Testis (tissue), 3 donors: ENCODE results near the gene PRKAG2. TPM values are rescaled to one million over a fixed set of nuclear protein-coding genes. Genes with fewer than 3 reads are reported as not detected.

ENCODE experiments used
- DNase-seq: peaks from one replicate; pipeline ENCODE4 v3.0.0-alpha.2; 2019
- H3K27ac ChIP-seq, 2 donors: fragments of 200-600 bp; sonication (generic); one replicate each; pipeline ENCODE4 v1.5.1; 2019
- H3K27me3 ChIP-seq: fragments of 200-600 bp; sonication (generic); one replicate; pipeline ENCODE4 v1.5.1; 2019
- H3K36me3 ChIP-seq: fragments of 200-600 bp; sonication (generic); one replicate; pipeline ENCODE4 v1.5.1; 2017; ENCODE audit warnings: low read depth; ENCODE audit errors: missing control alignments
- H3K4me1 ChIP-seq: fragments of 200-600 bp; sonication (generic); one replicate; pipeline ENCODE4 v1.5.1; 2019
- H3K4me3 ChIP-seq, 2 donors: fragments of 200-600 bp; sonication (generic); one replicate each; pipeline ENCODE4 v1.5.1; 2017 to 2019
- H3K9me3 ChIP-seq: fragments of 200-600 bp; sonication (generic); one replicate; pipeline ENCODE4 v1.5.1; 2017
- POLR2A ChIP-seq: fragments of 450-650 bp; IDR thresholded peaks from one replicate; pipeline ENCODE4 v1.6.1; 2017; ENCODE audit warnings: antibody characterized with exemption, mild to moderate bottlenecking, moderate library complexity
- WGBS, 2 donors: methylation state at CpG; one replicate each; pipeline ENCODE4 v1.1.5; 2018; 5-methylcytosine and 5-hydroxymethylcytosine counted together
- intact Hi-C: fragments of 100-400 bp; cut with DNase I; formaldehyde crosslinking; loops from one replicate; pipeline ENCODE4 v1.15.1; 2023; ENCODE audit warnings: low total_unique reads
- polyA plus RNA-seq: library from polyadenylated mRNA; stranded (reverse); fragments of 350-450 nt; fragmentation: Illumina TruSeq; extraction: RNeasy Lipid Tissue Mini Kit (QIAGEN cat#74804); gene quantifications from one replicate; pipeline ENCODE4 v1.2.3, GENCODE V29; 2014; ENCODE audit warnings: low read depth, low replicate concordance; ENCODE audit not compliant: insufficient read depth
- total RNA-seq, 2 donors: library from RNA; depleted of rRNA; stranded (reverse); fragments of >200 nt; gene quantifications; one replicate each; pipeline ENCODE4 v1.2.3, GENCODE V29; 2016
- TF ChIP-seq, protein P1 (sequence below), 3 experiments: fragments of 450-650 bp in 2 of 3; fragments of 200-600 bp in 1 of 3; sonication (generic) in 1 of 3; IDR thresholded peaks; one replicate each; pipeline ENCODE4 v1.5.1; 2016 to 2019; ENCODE audit warnings: antibody characterized with exemption in 3 of 3, mild to moderate bottlenecking in 2 of 3, moderate library complexity in 1 of 3

PRKAG2 gene
- total and polyA plus RNA-seq, 3 donors from 2014 or later, result 27.9 to 28.7 (median 28.6) TPM

DNA sequence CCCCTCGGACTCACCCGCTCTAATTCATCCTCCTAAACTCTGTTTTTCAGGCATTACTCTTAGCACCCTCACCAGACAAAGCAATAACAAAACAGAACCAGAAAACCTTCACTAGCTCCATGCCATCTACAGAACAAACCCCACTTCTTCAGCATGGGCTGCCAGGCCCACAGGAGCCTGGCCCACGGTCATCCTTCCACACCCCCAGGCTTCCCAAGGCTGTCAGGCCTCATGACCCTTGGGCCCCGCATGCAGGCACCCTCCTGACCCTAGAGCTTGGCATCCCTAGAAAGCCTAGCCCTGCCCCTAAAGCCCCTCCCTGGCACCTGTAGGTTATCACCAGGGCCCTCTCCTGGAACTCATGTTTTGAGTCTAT is 59.6 kb downstream of the PRKAG2 start:
- H3K27me3 ChIP-seq, result no peaks in the 10 kb centered on the region
- no peak overlapping the region for H3K4me3 ChIP-seq
- H3K4me1 ChIP-seq, result no peaks in the 10 kb centered on the region
- no peaks in the 10 kb centered on the region for H3K9me3 ChIP-seq
- intact Hi-C loops, result no loop called here
- TF ChIP-seq, protein P1, sequence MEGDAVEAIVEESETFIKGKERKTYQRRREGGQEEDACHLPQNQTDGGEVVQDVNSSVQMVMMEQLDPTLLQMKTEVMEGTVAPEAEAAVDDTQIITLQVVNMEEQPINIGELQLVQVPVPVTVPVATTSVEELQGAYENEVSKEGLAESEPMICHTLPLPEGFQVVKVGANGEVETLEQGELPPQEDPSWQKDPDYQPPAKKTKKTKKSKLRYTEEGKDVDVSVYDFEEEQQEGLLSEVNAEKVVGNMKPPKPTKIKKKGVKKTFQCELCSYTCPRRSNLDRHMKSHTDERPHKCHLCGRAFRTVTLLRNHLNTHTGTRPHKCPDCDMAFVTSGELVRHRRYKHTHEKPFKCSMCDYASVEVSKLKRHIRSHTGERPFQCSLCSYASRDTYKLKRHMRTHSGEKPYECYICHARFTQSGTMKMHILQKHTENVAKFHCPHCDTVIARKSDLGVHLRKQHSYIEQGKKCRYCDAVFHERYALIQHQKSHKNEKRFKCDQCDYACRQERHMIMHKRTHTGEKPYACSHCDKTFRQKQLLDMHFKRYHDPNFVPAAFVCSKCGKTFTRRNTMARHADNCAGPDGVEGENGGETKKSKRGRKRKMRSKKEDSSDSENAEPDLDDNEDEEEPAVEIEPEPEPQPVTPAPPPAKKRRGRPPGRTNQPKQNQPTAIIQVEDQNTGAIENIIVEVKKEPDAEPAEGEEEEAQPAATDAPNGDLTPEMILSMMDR (IDR thresholded peaks at IDR 0.05), result no peak
- TF ChIP-seq POLR2A, result no peak
- H3K27ac ChIP-seq, result no peak overlapping the region
- WGBS, 2 donors, result 94 to 96% methylated on average over 4 of the region's 4 CpGs
- no peak for DNase-seq
- H3K36me3 ChIP-seq, result no peaks in the 10 kb centered on the region

DNA sequence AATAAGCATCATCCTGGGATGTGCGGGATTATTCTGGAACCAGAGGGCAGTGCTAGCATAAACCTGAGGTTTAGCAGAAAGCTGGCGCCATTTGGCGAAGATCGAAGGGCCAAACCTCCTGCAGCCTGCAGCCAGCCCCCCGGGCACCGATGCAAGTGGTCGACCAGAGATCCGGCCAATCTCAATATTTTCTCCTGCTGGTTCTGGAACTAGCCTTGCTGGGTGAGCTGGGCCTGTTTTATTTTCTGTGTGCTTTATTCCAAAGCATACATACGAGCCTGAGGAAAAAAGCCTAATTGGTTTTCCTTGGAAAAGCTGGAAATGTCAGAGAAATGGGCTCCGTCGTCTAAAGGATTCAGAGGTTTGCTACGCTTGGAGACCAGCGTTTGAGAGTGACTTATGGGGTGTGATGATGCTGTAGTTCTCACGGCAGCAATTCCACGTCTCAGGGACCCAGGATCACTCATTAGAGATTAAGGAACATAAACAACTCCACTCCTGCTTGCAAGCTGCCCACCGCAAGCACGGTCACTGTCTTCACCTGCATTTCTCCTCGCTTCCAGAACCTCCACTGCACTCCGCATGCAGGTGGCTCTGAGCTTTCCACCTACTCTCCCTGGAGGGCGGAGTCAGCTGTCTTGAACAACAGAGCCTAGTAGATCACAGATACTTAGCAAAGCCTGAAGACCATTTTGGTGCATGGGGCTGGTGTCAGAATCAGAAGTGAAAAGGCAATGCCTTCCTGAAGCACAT is 60.2 kb downstream of the PRKAG2 start:
- Histone ChIP-seq H3K27me3 (no peaks in the 10 kb centered on the region), H3K4me1 (no peaks in the 10 kb centered on the region), H3K4me3 (no peak overlapping the region), H3K9me3 (no peaks in the 10 kb centered on the region), H3K27ac (no peak overlapping the region), H3K36me3 (no peaks in the 10 kb centered on the region)
- intact Hi-C loops, result no loop called here
- no peak for TF ChIP-seq POLR2A
- TF ChIP-seq, protein P1 (IDR thresholded peaks at IDR 0.05), result no peak
- DNase-seq, result no peak
- 94 to 95% methylated on average over 20 of the region's 20 CpGs for WGBS, 2 donors

DNA sequence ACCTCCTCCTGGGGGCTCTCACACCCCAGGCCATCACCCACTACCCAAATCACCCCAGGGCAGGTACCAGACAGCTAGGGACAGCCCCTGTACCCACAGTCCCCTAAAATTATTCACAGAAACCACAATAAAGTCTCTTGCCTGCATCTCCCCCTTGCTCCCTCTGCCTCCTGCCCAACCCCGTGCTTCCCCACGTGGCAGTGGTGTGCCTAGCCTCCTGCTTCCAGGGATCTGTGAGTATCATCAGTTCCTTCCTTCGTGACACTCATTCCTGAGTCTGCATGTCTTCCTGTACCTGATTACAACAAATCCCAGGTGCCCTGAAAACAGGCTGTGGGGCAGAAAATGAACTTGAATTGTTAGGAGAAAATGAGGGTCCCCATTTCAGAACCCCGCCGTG is 61.5 kb downstream of the PRKAG2 start:
- no peaks in the 10 kb centered on the region for H3K4me1 ChIP-seq
- H3K36me3 ChIP-seq, result no peaks in the 10 kb centered on the region
- TF ChIP-seq, protein P1 (IDR thresholded peaks at IDR 0.05), result no peak
- no peak for TF ChIP-seq POLR2A
- no peak for DNase-seq
- H3K27me3 ChIP-seq, result no peaks in the 10 kb centered on the region
- intact Hi-C loops, result no loop called here
- H3K27ac ChIP-seq, result no peak overlapping the region
- no peaks in the 10 kb centered on the region for H3K9me3 ChIP-seq
- 79 to 90% methylated on average over 5 of the region's 5 CpGs for WGBS, 2 donors
- no peak overlapping the region for H3K4me3 ChIP-seq

- 58 to 59% methylated on average over 16 to 18 of the region's 18 CpGs for WGBS, 2 donors
- Histone ChIP-seq H3K4me3 (no peak overlapping the region), H3K9me3 (no peaks in the 10 kb centered on the region), H3K4me1 (no peaks in the 10 kb centered on the region), H3K36me3 (no peaks in the 10 kb centered on the region), H3K27ac (no peak overlapping the region), H3K27me3 (no peaks in the 10 kb centered on the region)
- TF ChIP-seq POLR2A, result no peak
- TF ChIP-seq, protein P1 (IDR thresholded peaks at IDR 0.05), result no peak
- no peak for DNase-seq
- intact Hi-C loops, result no loop called here
Measured at GRCh38 chr7:151814400-151815009, 62.4 kb downstream of the PRKAG2 start.
